WERI-Rb-1 (cell line): Measurements from ENCODE around the gene SMYD1.

Experiments
- DNase-seq: peaks from one replicate; pipeline ENCODE4 v3.0.0-alpha.2; 2020
- H3K27ac ChIP-seq: fragments of 250-450 bp; sonication (Bioruptor Pico); 2 replicates; pipeline ENCODE4 v1.5.1; 2020; ENCODE audit warnings: mild to moderate bottlenecking, moderate library complexity
- H3K27me3 ChIP-seq: fragments of 250-450 bp; sonication (Bioruptor Pico); 2 replicates; pipeline ENCODE4 v1.5.1; 2021; ENCODE audit warnings: mild to moderate bottlenecking, low read depth, moderate library complexity; ENCODE audit not compliant: insufficient read depth, severe bottlenecking
- H3K36me3 ChIP-seq: fragments of 250-450 bp; sonication (Bioruptor Pico); 2 replicates; pipeline ENCODE4 v1.5.1; 2020; ENCODE audit warnings: mild to moderate bottlenecking, moderate library complexity
- H3K4me3 ChIP-seq: 2 replicates; pipeline ENCODE4 v1.5.1; 2011; ENCODE audit warnings: low read depth, mild to moderate bottlenecking, control low read depth, low read length
- H3K9me3 ChIP-seq: fragments of 250-450 bp; sonication (Bioruptor Pico); 2 replicates; pipeline ENCODE4 v1.5.1; 2021; ENCODE audit warnings: mild to moderate bottlenecking, moderate library complexity; ENCODE audit not compliant: severe bottlenecking
- TF ChIP-seq, protein P1 (sequence below): IDR thresholded peaks from 2 replicates; pipeline ENCODE4 v1.5.1; 2011; ENCODE audit warnings: low read depth, mild to moderate bottlenecking, control low read depth, inconsistent platforms, low read length

The SMYD1 gene

DNA sequence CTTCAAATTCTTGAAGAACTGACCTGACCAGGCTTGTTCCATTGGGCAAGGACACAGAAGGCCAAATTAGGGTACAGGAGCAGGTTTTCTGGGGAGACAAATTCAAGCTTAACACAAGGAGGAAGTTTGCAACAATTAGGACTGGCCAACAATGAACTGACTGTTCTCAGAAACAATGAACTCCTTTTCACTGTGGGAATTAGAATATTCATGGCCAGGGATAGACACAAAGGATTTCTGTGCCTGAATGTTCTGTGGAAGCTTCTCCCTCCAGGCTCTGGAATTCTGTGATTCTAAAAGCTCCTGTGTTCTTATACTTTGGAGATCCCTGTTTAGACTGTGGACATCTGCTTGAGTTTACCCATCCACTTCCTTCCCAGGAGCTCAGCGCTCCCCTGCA, 15.2 kb downstream of the SMYD1 start:
- TF ChIP-seq, protein P1, sequence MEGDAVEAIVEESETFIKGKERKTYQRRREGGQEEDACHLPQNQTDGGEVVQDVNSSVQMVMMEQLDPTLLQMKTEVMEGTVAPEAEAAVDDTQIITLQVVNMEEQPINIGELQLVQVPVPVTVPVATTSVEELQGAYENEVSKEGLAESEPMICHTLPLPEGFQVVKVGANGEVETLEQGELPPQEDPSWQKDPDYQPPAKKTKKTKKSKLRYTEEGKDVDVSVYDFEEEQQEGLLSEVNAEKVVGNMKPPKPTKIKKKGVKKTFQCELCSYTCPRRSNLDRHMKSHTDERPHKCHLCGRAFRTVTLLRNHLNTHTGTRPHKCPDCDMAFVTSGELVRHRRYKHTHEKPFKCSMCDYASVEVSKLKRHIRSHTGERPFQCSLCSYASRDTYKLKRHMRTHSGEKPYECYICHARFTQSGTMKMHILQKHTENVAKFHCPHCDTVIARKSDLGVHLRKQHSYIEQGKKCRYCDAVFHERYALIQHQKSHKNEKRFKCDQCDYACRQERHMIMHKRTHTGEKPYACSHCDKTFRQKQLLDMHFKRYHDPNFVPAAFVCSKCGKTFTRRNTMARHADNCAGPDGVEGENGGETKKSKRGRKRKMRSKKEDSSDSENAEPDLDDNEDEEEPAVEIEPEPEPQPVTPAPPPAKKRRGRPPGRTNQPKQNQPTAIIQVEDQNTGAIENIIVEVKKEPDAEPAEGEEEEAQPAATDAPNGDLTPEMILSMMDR, result no peak
- H3K27ac ChIP-seq, result no peak overlapping the region
- H3K36me3 ChIP-seq, result no peaks in the 10 kb centered on the region
- no peaks in the 10 kb centered on the region for H3K9me3 ChIP-seq
- H3K4me3 ChIP-seq, result no peak overlapping the region
- no peak for DNase-seq
- peaks cover 56% of the 10 kb centered on the region for H3K27me3 ChIP-seq

- TF ChIP-seq, protein P1, result no peak
- DNase-seq, result no peak
- Histone ChIP-seq H3K4me3 (no peak overlapping the region), H3K27me3 (peaks cover 35% of the 10 kb centered on the region), H3K27ac (no peak overlapping the region), H3K9me3 (no peaks in the 10 kb centered on the region), H3K36me3 (no peaks in the 10 kb centered on the region)
Measured at GRCh38 chr2:88085099-88085498, 17.5 kb downstream of the SMYD1 start.

DNA sequence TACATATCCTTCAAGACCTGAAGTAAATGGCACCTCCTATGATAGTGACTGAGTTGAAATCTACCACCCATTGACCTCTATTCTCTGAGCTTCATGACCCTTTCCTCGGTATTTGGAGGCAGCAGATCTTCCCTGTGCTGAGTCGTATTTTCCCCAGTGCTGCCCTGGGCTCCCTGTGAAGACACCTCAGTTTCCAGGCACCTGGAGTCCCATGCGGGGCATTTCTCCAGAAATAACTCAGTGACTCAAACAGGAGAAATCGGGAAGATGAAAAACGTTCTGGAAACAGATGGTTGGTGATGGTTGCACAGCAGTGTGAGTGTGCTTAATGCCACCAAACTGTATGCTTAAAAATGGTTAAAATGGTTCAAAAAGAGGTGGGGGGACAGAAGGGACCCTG, 18.0 kb downstream of the SMYD1 start:
- Histone ChIP-seq H3K4me3 (no peak overlapping the region), H3K9me3 (no peaks in the 10 kb centered on the region), H3K27ac (no peak overlapping the region), H3K27me3 (peaks cover 33% of the 10 kb centered on the region), H3K36me3 (no peaks in the 10 kb centered on the region)
- TF ChIP-seq, protein P1, result no peak
- no peak for DNase-seq

DNA sequence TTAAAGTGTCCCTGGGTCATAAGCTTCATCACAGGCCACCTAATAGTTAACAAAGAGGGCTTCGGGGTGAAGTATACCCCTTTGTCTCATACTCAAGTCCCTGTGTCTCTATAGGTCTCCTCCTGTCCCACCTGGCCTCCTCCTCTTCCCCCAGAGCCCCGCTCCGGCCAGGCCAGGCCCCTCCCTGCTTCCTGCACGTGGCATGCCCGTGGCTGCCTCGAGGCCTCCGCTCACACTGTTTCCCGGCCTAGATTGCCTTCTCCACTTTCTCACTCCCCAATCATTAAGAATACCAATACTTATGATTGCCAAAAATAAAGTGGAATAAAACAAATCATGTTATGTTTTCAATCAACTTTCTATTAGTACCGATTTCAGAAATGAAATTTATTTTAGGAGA, 18.8 kb downstream of the SMYD1 start:
- H3K27me3 ChIP-seq, result peaks cover 28% of the 10 kb centered on the region
- no peak overlapping the region for H3K4me3 ChIP-seq
- TF ChIP-seq, protein P1, result no peak
- no peak for DNase-seq
- H3K27ac ChIP-seq, result no peak overlapping the region
- no peaks in the 10 kb centered on the region for H3K9me3 ChIP-seq
- H3K36me3 ChIP-seq, result no peaks in the 10 kb centered on the region

DNA sequence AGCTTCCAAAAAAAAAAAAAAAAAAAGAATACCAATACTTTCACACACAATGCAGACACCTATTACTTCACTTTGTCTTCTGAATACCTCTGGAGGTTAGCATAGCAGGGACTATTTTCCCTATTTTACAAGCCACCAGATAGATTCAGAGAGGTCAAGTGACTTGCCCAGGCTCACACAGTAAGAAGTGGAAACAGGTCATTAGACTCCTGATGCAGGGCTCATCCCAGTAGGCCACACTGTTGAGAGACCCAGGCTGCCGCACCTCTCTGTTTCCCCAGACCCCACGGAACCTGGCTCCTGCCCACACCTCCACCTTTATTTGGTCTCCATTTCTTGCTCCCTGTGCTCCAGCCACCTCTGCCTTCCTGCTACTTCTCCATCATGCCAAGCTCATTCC, 19.4 kb downstream of the SMYD1 start:
- TF ChIP-seq, protein P1, result no peak
- Histone ChIP-seq H3K4me3 (no peak overlapping the region), H3K9me3 (no peaks in the 10 kb centered on the region), H3K36me3 (no peaks in the 10 kb centered on the region), H3K27me3 (peaks cover 24% of the 10 kb centered on the region), H3K27ac (no peak overlapping the region)
- DNase-seq, result no peak

DNA sequence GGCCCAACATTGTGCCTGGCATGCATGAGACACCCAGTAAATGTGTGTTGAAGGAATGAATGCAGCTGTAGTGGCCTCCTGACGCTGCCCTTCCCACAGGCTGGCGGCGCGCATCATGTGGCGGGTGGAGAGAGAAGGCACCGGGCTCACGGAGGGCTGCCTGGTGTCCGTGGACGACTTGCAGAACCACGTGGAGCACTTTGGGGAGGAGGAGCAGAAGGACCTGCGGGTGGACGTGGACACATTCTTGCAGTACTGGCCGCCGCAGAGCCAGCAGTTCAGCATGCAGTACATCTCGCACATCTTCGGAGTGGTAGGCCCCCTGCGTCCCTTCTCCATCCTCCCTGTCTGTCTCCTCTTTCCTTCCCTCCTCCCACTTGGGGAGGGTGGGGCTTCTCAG, 20.1 kb downstream of the SMYD1 start:
- H3K36me3 ChIP-seq, result no peaks in the 10 kb centered on the region
- no peak for DNase-seq
- H3K27ac ChIP-seq, result no peak overlapping the region
- TF ChIP-seq, protein P1, result no peak
- no peak overlapping the region for H3K4me3 ChIP-seq
- H3K27me3 ChIP-seq, result peaks cover 28% of the 10 kb centered on the region
- no peaks in the 10 kb centered on the region for H3K9me3 ChIP-seq
